ENCODE data around the gene PARD6A. TPM values are rescaled to one million over a fixed set of nuclear protein-coding genes. Genes with fewer than 3 reads are reported as not detected.

Gene PARD6A
- 1 to 10 TPM; 4.9 to 6.8 (median 5.9) TPM for total RNA-seq
- 10 to 100 TPM in 1 of 3 donors, 1 to 10 TPM in 2; 8.0 to 11.0 (median 9.9) TPM for polyA plus RNA-seq
- long read RNA-seq, donor 1, partial matches to known transcripts = 0 of 7 reads
- long read RNA-seq, donor 1, other reads (novel, unspliced or antisense) = 1 of 7 reads
- long read RNA-seq, donor 2, transcript PARD6A-202 (3 exons, 1,260 nt) = major isoform, 11 of 19 reads
- long read RNA-seq, donor 2, transcript PARD6A-201 (3 exons, 1,248 nt) = minor isoform, 5 of 19 reads
- long read RNA-seq, donor 2, partial matches to known transcripts = 1 of 19 reads
- long read RNA-seq, donor 2, other reads (novel, unspliced or antisense) = 1 of 19 reads

GRCh38 chr16:67660564-67661028, at the start of gene PARD6A:
Gene PARD6A, plus strand, starts transcription at chr16:67660960. Its CDS starts 79 bp downstream, at chr16:67661039.
- no peaks in the 10 kb centered on the region for H3K27me3 ChIP-seq (ENCODE audit: insufficient read depth in 3 of 3, low read length in 2 of 3)
- H3K4me1 ChIP-seq = peaks cover 16% of the 10 kb centered on the region
- H3K4me3 ChIP-seq = peak within 1 kb of the TSS; percentile 91
- WGBS, 3 donors = 0 to 1% (median 0%) methylated on average over 42 to 48 of the region's 48 CpGs
- peak within 1 kb of the TSS; percentile 87 for H3K27ac ChIP-seq
- TF ChIP-seq, protein P1, sequence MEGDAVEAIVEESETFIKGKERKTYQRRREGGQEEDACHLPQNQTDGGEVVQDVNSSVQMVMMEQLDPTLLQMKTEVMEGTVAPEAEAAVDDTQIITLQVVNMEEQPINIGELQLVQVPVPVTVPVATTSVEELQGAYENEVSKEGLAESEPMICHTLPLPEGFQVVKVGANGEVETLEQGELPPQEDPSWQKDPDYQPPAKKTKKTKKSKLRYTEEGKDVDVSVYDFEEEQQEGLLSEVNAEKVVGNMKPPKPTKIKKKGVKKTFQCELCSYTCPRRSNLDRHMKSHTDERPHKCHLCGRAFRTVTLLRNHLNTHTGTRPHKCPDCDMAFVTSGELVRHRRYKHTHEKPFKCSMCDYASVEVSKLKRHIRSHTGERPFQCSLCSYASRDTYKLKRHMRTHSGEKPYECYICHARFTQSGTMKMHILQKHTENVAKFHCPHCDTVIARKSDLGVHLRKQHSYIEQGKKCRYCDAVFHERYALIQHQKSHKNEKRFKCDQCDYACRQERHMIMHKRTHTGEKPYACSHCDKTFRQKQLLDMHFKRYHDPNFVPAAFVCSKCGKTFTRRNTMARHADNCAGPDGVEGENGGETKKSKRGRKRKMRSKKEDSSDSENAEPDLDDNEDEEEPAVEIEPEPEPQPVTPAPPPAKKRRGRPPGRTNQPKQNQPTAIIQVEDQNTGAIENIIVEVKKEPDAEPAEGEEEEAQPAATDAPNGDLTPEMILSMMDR (IDR thresholded peaks at IDR 0.05) = no peak
- no peaks in the 10 kb centered on the region for H3K9me3 ChIP-seq
- intact Hi-C loops (cut with DNase I) = no loop called here
- DNase-seq = peak; percentile 94 to 97
- peak; percentile 86 to 91 (median 88) for ATAC-seq
- H3K36me3 ChIP-seq (ENCODE audit: insufficient read depth in 1 of 2, low read depth in 1 of 2) = peaks cover 0 to 36% of the 10 kb centered on the region in 2 donors

DNA sequence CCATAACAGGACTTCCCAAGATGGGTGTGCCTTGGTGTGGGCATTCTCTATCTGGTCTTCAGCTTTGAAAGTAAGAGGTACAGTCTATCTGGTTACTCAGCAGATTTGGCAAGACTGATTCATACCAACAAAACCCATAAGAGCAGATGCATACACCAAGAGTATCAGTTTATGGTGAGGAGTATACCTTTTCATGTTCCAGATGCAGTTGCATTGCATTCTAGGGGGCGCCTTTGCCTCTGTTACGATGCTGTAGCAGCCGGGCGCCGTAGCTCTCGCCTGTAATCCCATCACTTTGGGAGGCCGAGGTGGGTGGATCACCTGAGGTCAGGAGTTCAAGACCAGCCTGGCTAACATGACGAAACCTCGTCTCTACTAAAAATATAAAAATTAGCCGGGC, 47.0 kb upstream of the PARD6A start:
- Histone ChIP-seq H3K36me3 (ENCODE audit: insufficient read depth in 1 of 2, low read depth in 1 of 2) (peaks cover 8 to 82% of the 10 kb centered on the region in 2 donors), H3K4me3 (no peak overlapping the region), H3K27me3 (ENCODE audit: insufficient read depth in 3 of 3, low read length in 2 of 3) (no peaks in the 10 kb centered on the region), H3K4me1 (no peaks in the 10 kb centered on the region), H3K27ac (no peak overlapping the region), H3K9me3 (no peaks in the 10 kb centered on the region)
- intact Hi-C loops (cut with DNase I) = no loop called here
- DNase-seq (no peak), ATAC-seq (no peak)
- TF ChIP-seq, protein P1 (IDR thresholded peaks at IDR 0.05) = no peak
- 87 to 92% (median 91%) methylated on average over 10 of the region's 10 CpGs for WGBS, 3 donors

GRCh38 chr16:67628216-67628615, 32.5 kb upstream of the PARD6A start:
- DNase-seq = no peak
- intact Hi-C loops (cut with DNase I) = no loop called here
- H3K4me1 ChIP-seq = no peaks in the 10 kb centered on the region
- 95 to 96% (median 95%) methylated on average over 14 of the region's 14 CpGs for WGBS, 3 donors
- H3K4me3 ChIP-seq = no peak overlapping the region
- no peak overlapping the region for H3K27ac ChIP-seq
- TF ChIP-seq, protein P1 (IDR thresholded peaks at IDR 0.05) = no peak
- peaks cover 11 to 96% of the 10 kb centered on the region in 2 donors for H3K36me3 ChIP-seq (ENCODE audit: insufficient read depth in 1 of 2, low read depth in 1 of 2)
- H3K27me3 ChIP-seq (ENCODE audit: insufficient read depth in 3 of 3, low read length in 2 of 3) = no peaks in the 10 kb centered on the region
- ATAC-seq = no peak
- no peaks in the 10 kb centered on the region for H3K9me3 ChIP-seq

DNA sequence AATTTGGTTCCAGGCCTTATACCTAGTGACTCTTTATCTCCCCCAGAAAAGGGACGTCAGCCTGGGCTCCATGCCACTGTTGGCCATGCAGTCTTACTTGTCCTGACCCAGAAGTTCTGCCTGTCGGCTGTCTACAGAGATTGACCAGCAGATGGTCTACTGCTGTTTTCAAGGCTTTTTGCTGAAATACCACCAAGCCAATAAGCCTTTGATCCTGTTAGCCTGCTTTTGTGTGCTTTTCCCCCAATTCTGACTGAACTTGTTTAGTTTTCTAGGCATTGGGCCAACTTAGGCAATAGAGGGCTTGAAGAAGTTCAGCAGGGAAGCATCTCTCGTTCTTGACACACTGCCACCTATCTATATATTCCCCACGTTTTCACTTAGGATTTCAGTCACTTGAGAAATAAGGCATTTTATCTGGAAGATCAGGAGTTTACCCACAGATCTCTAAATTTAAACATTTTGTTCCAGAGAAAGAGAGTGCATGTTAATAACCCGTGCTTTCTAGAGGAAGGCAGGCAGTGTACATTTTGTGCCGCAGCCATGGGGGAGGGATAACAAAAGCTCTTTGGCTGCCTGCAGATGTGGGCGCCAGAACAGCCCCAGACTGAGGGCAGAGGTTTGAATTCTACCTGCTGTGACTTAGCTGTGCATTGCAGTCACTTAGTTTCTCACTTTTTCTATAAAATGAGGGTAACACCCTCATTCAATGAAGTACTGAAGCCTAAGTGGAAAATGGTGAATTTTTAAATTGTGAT, 28.2 kb upstream of the PARD6A start:
- H3K9me3 ChIP-seq = no peaks in the 10 kb centered on the region
- no peaks in the 10 kb centered on the region for H3K27me3 ChIP-seq (ENCODE audit: insufficient read depth in 3 of 3, low read length in 2 of 3)
- H3K27ac ChIP-seq = no peak overlapping the region
- DNase-seq (no peak), ATAC-seq (no peak)
- intact Hi-C loops (cut with DNase I) = no loop called here
- TF ChIP-seq, protein P1 (IDR thresholded peaks at IDR 0.05) = no peak
- H3K4me3 ChIP-seq = no peak overlapping the region
- 59 to 63% (median 61%) methylated on average over 7 of the region's 7 CpGs for WGBS, 3 donors
- no peaks in the 10 kb centered on the region for H3K4me1 ChIP-seq
- H3K36me3 ChIP-seq (ENCODE audit: insufficient read depth in 1 of 2, low read depth in 1 of 2) = peaks cover 11 to 95% of the 10 kb centered on the region in 2 donors
